ENCODE measurements around the gene ROCK2.

DNA sequence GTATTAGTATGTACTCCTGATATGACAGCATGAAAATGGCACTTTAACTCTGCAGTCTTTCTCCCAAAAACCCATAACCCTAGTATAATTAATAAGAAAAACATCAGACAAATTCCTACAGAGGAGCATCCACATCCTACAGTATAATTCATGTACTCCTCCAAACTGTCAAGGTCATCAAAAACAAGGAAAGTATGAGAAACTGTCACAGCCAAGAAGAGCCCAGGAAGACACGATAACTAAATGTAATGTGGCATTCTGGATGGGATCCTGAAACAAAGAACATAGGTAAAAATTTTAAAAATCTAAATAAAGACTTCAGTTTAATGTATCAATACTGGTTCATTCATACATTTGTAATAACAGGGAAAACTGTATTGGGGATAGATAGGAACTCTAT lies 100.9 kb downstream of the ROCK2 start:
- TF ChIP-seq, protein P1, sequence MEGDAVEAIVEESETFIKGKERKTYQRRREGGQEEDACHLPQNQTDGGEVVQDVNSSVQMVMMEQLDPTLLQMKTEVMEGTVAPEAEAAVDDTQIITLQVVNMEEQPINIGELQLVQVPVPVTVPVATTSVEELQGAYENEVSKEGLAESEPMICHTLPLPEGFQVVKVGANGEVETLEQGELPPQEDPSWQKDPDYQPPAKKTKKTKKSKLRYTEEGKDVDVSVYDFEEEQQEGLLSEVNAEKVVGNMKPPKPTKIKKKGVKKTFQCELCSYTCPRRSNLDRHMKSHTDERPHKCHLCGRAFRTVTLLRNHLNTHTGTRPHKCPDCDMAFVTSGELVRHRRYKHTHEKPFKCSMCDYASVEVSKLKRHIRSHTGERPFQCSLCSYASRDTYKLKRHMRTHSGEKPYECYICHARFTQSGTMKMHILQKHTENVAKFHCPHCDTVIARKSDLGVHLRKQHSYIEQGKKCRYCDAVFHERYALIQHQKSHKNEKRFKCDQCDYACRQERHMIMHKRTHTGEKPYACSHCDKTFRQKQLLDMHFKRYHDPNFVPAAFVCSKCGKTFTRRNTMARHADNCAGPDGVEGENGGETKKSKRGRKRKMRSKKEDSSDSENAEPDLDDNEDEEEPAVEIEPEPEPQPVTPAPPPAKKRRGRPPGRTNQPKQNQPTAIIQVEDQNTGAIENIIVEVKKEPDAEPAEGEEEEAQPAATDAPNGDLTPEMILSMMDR (IDR thresholded peaks at IDR 0.05), result no peak
- TF ChIP-seq POLR2A (IDR thresholded peaks at IDR 0.05), result no peak
